ENCODE measurements around the gene KCNMB1.

GRCh38 chr5:170420806-170421412, 31.7 kb upstream of the KCNMB1 start:
- TF ChIP-seq CTCF (IDR thresholded peaks at IDR 0.05) (peak; percentile 57 to 69 (median 68)), POLR2A (IDR thresholded peaks at IDR 0.05) (no peak)
